Measurements from ENCODE around the gene ERP44. TPM values are rescaled to one million over a fixed set of nuclear protein-coding genes. Genes with fewer than 3 reads are reported as not detected.

The ERP44 gene
- total and polyA plus RNA-seq, 2 donors (not counting 3 experiments of a cell fraction or from before 2014, with no cell fraction given): 9.9 to 21.4 TPM

GRCh38 chr9:100108559-100108958 lies 9.8 kb upstream of the ERP44 start:
- POLR2A ChIA-PET: no interaction called here
- intact Hi-C loops (cut with micrococcal nuclease): no loop called here
- dilution Hi-C loops (cut with MboI; ENCODE audit: extremely low pct_ligation_motif_present, low sequenced_read_pairs): no loop called here
- Histone ChIP-seq H3K9me3 (replicated peaks; ENCODE audit: control insufficient read depth, insufficient read depth, low read length) (no peaks in the 10 kb centered on the region), H2AFZ (ENCODE audit: low read depth, low read length) (no peak overlapping the region), H3K36me3 (ENCODE audit: control insufficient read depth in 2 of 2, extremely low read depth in 1 of 2, insufficient read depth in 2 of 2, low read length in 2 of 2) (peaks cover 7 to 13% of the 10 kb centered on the region in 2 experiments), H4K20me1 (replicated peaks; ENCODE audit: control insufficient read depth, extremely low read depth, insufficient read depth, low read length) (no peaks in the 10 kb centered on the region), H3K9me1 (replicated peaks; ENCODE audit: control insufficient read depth, extremely low read depth, insufficient read depth, low read length) (no peaks in the 10 kb centered on the region), H3K4me1 (ENCODE audit: control insufficient read depth, extremely low read depth, insufficient read depth, low read length) (no peaks in the 10 kb centered on the region), H3K27me3 (ENCODE audit: control insufficient read depth in 2 of 2, insufficient read depth in 2 of 2, low read length in 2 of 2) (no peaks in the 10 kb centered on the region), H3K79me2 (ENCODE audit: control insufficient read depth, insufficient read depth, low read length) (no peaks in the 10 kb centered on the region), H3K4me2 (ENCODE audit: insufficient read depth, low read length) (no peak overlapping the region), H3K27ac (ENCODE audit: insufficient read depth, low read depth, low read length) (no peak overlapping the region), H3K4me3 (replicated peaks in 1 of 3; ENCODE audit: insufficient read depth in 1 of 3, low read depth in 1 of 3, low read length in 3 of 3) (no peak overlapping the region), H3K9ac (replicated peaks; ENCODE audit: extremely low read depth, insufficient read depth, low read length) (no peak overlapping the region)
- BruUV-seq (replicated peaks): no TSS peak
- TF ChIP-seq JUN (IDR thresholded peaks at IDR 0.05; ENCODE audit: borderline replicate concordance, insufficient read depth, insufficient read length, low read depth) (no peak), GATA2 (IDR thresholded peaks at IDR 0.05; ENCODE audit: insufficient read depth, insufficient read length, low read depth, low read length) (no peak), POLR2A (IDR thresholded peaks at IDR 0.05; ENCODE audit: low read depth, low read length) (no peak), EZH2 (IDR thresholded peaks at IDR 0.05; ENCODE audit: borderline replicate concordance, low read depth, low read length, severe bottlenecking) (no peak), FOS (IDR thresholded peaks at IDR 0.05; ENCODE audit: borderline replicate concordance, insufficient read depth, low read length) (no peak), MYC (IDR thresholded peaks at IDR 0.05; ENCODE audit: low read depth, low read length) (no peak), POLR2AphosphoS5 (IDR thresholded peaks at IDR 0.05; ENCODE audit: insufficient read depth, low read depth, low read length) (no peak)
- TF ChIP-seq, protein P1, sequence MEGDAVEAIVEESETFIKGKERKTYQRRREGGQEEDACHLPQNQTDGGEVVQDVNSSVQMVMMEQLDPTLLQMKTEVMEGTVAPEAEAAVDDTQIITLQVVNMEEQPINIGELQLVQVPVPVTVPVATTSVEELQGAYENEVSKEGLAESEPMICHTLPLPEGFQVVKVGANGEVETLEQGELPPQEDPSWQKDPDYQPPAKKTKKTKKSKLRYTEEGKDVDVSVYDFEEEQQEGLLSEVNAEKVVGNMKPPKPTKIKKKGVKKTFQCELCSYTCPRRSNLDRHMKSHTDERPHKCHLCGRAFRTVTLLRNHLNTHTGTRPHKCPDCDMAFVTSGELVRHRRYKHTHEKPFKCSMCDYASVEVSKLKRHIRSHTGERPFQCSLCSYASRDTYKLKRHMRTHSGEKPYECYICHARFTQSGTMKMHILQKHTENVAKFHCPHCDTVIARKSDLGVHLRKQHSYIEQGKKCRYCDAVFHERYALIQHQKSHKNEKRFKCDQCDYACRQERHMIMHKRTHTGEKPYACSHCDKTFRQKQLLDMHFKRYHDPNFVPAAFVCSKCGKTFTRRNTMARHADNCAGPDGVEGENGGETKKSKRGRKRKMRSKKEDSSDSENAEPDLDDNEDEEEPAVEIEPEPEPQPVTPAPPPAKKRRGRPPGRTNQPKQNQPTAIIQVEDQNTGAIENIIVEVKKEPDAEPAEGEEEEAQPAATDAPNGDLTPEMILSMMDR (IDR thresholded peaks at IDR 0.05; ENCODE audit: extremely low read depth in 1 of 2, insufficient read depth in 1 of 2, low read depth in 1 of 2, low read length in 2 of 2): no peak
- TF ChIP-seq, protein P2, sequence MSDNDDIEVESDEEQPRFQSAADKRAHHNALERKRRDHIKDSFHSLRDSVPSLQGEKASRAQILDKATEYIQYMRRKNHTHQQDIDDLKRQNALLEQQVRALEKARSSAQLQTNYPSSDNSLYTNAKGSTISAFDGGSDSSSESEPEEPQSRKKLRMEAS (IDR thresholded peaks at IDR 0.05; ENCODE audit: insufficient read depth, insufficient read length): no peak
- CTCF ChIA-PET: no interaction called here
- no peak for FAIRE-seq
- no peak for DNase-seq (ENCODE audit: low read depth, low spot score)

Measured in endothelial cell of umbilical vein (primary cell).